ACHN (cell line): ENCODE data around the gene ABCA7.

Experiments used
- DNase-seq: peaks from one replicate; pipeline ENCODE4 v3.0.0-alpha.2; 2015
- in situ Hi-C: cut with HindIII; loops from 2 replicates; pipeline ENCODE4 v1.10.0; 2017; ENCODE audit warnings: low sequenced_read_pairs, low pct_ligation_motif_present, low pct_unique_long_range_greater_than_20kb

The ABCA7 gene

DNA sequence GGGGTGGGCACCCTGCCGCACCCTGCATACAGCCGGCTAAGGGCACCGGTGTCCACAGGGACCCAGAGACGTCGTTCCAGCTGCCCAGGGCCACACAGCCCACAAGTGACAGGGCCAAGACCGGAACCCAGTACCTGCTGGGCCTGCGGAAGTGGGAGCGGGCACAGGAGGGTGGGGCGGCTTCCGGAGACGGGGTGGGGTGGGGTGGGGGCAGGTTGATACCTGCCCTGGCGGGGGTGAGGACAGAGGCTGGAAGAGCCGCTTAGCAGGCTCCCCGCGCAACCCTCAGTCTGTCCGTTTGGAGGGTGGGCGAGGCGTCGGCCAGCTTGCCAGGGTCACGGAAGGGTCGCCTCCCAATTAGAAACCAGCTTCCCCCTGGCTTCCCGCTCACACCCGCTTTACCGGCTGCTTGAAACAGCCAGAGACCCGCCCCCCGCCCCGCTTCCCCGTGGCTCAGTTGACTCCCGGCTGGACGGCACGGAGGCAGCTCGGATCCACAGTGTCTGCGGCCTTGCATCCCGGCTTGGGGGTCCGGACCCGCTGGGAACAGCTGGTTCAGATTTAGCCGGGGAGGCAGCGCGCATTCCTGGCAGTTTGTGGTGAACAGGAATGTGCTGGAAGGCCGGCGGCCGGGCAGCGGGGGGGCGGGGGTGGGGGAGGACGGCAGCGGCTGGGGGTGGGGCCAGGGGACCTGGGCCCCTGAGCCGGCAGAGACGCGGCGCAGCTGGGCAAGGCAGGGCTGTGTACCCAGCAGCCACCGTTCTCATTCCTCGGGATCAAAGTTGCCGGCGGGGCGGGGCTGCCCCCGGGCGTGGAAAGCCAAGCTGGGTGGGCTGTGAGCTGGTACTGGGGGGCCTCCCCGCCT is 11.6 kb upstream of the ABCA7 start:
- in situ Hi-C loops, result no loop called here

DNA sequence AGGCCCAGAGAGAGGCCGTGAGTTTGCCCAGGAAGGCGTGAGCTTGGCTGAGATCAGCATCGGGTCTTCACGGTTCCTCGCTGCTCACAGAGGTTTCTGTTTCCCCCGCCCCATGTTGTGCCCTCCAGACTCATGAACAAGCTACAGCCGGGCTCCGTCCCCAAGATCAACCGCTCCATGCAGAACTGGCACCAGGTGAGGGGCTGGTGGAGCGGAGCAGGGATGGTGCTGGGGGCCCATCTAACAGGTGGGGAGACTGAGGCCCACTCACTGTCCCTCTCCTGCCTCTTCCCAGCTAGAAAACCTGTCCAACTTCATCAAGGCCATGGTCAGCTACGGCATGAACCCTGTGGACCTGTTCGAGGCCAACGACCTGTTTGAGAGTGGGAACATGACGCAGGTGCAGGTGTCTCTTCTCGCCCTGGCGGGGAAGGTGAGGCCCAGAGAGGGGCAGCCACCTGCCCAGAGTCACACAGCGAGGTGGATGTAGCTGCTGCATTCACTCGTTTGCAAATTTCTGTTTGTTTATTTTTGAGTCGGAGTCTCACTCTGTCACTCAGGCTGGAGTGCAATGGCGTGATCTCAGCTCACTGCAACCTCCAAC is 7.5 kb upstream of the ABCA7 start:
- in situ Hi-C loops, result no loop called here
- DNase-seq, result no peak

More for the DNA sequence above, 11.6 kb upstream of the ABCA7 start:
- DNase-seq, result peak; percentile 84

DNA sequence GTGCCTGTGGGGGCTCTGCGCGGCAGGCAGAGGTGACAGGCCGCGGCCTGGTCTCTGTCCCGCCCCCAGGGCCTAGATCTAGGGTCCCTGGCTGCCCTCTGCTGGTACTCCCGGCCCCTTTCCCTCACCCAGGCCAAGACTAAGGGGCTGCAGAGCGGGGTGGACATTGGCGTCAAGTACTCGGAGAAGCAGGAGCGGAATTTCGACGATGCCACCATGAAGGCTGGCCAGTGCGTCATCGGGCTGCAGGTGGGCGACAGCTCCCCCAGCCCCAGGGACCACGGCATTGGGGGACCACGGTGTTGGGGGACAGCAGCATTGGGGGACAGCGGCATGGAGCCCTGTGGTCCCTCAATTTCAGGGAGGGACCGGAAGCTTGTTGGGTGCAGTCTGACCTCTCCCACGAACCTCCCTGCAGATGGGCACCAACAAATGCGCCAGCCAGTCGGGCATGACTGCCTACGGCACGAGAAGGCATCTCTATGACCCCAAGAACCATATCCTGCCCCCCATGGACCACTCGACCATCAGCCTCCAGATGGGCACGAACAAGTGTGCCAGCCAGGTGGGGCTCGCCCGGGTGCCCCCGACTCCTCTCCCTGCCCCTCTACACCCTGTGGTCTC is 3.8 kb upstream of the ABCA7 start:
- in situ Hi-C loops, result no loop called here
- no peak for DNase-seq

DNA sequence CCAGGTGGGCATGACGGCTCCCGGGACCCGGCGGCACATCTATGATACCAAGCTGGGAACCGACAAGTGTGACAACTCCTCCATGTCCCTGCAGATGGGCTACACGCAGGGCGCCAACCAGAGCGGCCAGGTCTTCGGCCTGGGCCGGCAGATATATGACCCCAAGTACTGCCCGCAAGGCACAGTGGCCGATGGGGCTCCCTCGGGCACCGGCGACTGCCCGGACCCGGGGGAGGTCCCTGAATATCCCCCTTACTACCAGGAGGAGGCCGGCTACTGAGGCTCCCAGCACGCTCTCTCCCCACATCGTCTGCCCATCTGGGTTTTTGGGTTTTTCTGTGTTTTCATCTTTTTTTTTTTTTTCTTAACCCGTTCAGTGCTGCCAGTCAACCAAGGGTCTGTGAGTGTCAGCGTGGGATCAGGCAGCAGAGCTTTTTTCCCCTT is 2.3 kb upstream of the ABCA7 start:
- in situ Hi-C loops, result no loop called here
- no peak for DNase-seq

DNA sequence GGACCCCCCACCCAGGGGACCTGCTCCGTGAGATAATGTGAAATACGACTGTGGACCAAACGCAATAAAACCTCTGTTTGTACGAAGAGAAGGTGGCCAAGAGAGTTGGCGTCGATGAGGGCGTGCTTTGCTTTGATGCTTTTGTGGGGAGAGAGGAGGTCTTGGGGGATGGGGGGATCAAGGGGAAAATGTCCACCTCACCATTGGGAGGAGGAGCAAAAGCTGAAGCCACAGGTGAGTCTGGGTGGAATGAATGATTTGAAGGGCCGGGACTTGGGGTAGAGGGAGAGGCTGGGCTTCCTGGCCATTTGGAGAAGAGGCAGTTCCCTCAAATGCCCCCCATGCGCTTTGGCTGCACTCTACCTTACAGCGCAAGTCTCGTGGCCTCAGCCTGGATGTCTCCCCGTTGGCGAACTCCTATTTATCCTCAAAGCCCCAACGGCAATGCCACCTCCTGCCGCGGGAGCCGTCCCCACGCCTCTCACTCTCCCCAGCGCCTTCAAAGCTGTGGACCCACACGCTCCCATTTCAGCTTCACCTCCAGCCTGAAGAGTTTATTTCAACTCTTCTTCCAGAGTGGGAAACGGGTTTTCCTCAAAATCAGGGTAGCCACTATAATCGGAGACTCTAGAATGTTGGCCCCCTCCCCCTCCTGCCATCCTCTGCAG is 795 bp upstream of the ABCA7 start:
- in situ Hi-C loops, result no loop called here
- no peak for DNase-seq

DNA sequence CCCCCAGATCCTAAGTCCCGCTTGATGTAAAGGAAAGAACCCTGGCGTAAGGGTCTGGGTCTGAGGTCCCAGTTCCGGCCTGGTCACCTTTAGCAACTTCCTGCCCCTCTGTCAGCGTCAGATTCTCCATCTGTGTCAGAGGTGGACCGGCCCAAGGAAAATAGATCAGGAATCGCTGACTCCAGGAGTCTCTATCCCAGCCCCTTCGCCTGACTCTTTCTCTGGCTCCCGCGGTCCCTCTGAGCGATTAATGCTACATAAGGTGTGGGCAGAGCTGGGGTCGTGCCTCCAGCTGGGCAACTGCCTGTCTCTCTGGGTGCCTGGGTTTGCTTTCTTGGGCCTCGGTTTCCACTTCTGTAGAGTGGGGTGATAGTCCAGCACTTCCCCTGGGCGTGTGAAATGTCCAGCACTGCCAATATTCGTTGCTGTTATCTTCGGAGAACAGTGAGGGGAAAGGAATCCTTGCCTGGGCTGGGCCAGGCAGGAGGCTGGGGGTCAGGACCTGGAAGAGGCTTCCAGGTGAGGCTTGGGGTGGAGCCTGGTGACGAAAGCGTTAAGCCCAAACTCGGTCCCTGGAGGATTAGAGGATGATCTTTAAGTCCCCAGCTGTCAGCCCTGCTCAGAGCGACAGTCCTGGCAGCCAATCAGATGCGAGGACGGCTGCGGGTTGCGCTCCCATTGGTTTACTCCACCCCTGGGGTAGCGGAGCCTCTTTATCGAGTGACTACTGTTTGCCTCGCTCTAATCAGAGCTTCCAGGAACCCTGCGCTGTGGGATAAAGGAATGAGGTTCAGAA is 767 bp downstream of the ABCA7 start:
- in situ Hi-C loops, result no loop called here
- DNase-seq, result peak; percentile 76

DNA sequence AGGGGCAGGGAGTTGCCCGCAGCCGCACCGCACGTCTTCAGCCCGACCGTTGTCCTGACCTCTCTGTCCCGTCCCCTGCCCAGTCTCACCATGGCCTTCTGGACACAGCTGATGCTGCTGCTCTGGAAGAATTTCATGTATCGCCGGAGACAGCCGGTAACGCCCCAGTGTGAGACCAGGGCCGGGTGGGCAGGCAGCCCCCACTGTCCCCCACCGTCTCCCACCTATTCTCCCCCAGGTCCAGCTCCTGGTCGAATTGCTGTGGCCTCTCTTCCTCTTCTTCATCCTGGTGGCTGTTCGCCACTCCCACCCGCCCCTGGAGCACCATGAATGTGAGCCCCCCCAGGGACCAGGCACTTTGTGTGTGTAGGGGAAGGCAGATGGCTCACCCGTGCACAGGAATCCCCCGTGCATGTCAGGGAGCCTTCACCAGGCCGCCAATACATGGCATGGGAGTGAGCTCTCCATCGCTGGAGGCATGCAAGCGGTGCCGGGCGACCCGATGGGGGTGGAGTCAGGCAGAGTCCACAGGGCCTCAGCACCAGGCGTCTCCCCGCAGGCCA is 1.4 kb downstream of the ABCA7 start:
- in situ Hi-C loops, result no loop called here
- DNase-seq, result no peak

DNA sequence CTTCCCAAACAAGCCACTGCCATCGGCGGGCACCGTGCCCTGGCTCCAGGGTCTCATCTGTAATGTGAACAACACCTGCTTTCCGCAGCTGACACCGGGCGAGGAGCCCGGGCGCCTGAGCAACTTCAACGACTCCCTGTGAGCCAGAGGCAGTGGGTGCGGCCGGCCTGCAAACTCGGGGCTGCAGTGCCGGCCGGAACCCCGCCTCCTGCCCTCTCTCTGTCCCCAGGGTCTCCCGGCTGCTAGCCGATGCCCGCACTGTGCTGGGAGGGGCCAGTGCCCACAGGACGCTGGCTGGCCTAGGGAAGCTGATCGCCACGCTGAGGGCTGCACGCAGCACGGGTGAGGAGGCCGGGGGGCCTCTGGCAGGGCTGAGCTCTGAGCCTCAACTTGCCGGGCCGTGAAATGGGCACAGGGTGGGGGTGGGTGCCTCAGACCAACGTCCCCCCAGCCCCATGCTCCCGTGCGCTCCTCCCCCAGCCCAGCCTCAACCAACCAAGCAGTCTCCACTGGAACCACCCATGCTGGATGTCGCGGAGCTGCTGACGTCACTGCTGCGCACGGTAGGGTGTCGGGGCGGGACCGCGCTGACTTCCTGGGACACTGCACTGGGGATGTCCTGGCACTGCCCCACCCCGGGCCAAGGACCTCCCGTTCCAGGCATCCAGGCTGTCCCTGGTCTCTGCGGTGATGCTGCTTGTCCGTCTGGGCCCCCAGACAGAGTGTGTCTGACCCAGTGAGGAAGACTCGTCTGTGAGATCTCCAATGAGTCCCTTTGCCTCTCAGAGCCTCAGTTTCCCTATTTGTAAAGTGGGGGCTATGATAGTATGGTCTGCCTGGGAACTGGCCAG is 2.2 kb downstream of the ABCA7 start:
- no peak for DNase-seq
- in situ Hi-C loops, result no loop called here

DNA sequence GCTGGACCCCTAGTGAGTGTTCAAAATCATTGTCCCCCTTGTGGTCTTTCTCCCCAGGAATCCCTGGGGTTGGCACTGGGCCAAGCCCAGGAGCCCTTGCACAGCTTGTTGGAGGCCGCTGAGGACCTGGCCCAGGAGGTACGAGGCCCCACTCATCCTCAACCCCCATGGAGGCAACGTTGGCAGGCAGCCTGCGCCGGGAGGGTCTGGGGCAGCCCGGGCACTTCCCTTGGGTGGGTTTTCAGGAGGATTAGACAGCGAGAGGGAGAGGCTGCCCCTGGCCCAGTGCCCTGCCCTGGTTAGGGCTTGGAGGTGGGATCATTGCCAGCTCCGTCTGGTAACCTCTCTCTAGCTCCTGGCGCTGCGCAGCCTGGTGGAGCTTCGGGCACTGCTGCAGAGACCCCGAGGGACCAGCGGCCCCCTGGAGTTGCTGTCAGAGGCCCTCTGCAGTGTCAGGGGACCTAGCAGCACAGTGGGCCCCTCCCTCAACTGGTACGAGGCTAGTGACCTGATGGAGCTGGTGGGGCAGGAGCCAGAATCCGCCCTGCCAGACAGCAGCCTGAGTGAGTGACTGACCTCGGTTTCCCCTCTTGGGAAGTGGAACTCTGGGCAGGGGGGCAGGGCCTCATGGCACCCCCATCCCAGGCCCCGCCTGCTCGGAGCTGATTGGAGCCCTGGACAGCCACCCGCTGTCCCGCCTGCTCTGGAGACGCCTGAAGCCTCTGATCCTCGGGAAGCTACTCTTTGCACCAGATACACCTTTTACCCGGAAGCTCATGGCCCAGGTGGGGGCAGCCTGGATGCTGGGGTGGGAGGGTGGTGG is 3.0 kb downstream of the ABCA7 start:
- DNase-seq, result no peak
- in situ Hi-C loops, result no loop called here

DNA sequence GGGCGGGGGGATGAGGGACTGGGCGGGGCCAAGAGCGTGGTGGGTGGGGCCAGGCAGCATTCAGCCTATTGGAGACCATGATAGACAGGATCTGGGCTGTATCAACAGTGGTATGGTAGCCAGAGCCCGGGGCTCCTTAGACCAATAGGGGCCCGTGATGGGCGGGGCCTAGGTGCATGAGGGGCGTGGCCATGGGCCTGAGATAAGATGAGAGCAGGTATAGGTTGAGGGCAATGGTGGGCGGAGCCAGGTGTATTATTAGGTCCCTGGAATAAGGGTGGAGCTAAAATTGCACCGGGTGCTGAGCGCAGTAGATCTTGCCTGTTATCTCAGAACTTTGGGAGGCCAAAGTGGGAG is 5.3 kb downstream of the ABCA7 start:
- peak; percentile 55 for DNase-seq
- in situ Hi-C loops, result no loop called here

DNA sequence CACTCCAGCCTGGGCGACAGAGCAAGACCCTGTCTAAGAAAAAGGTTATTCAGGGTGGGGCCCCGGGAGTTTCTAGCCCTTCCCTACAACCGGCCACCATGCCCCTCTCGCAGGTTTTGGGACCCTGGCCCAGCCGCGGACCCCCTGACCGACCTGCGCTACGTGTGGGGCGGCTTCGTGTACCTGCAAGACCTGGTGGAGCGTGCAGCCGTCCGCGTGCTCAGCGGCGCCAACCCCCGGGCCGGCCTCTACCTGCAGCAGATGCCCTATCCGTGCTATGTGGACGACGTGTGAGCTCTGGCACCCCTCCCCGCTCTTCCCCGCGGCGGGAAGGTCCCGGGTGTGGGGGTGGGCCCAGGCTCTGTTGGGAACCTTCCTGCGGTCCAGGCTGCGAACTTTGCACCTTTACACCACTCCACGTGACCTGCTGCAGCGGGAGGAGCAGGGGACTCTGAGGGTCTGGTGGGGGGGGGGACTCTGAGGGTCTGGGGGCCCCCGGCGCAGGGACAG is 6.3 kb downstream of the ABCA7 start:
- in situ Hi-C loops, result no loop called here
- no peak for DNase-seq

DNA sequence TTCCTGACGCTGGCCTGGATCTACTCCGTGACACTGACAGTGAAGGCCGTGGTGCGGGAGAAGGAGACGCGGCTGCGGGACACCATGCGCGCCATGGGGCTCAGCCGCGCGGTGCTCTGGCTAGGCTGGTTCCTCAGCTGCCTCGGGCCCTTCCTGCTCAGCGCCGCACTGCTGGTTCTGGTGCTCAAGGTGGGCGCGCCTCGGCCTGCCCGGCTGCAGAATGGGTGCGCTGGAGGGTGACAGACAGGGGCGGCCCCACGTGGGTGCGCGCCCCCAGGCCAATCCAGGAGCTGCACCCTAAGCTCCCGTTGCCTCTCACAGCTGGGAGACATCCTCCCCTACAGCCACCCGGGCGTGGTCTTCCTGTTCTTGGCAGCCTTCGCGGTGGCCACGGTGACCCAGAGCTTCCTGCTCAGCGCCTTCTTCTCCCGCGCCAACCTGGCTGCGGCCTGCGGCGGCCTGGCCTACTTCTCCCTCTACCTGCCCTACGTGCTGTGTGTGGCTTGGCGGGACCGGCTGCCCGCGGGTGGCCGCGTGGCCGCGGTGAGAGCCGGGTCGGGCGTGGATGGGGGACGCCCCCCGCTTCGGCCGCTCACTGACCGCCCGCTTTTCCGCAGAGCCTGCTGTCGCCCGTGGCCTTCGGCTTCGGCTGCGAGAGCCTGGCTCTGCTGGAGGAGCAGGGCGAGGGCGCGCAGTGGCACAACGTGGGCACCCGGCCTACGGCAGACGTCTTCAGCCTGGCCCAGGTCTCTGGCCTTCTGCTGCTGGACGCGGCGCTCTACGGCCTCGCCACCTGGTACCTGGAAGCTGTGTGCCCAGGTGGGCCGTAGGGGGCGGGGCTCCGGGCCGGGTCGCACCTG is 7.2 kb downstream of the ABCA7 start:
- DNase-seq, result no peak
- in situ Hi-C loops, result no loop called here

DNA sequence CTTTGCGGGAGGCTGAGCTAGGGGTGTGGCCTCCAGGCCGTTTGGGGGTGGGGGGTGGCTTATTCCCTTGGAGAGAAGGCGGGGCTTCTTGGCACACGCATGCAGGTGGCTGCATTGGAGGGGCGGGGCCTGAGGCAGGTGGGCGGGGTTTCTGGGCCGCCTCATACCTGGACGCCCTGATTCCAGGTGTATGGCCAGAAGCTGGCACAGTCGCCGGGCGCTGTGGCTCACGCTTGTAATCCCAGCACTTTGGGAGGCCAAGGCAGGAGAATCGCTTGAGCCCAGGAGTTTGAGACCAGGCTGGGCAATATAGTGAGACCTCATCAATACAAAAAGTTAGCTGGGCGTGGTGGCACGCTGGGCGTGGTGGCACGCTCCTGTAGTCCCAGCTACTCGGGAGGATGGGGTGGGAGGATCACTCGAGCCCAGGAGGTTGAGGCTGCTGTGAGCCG is 7.8 kb downstream of the ABCA7 start:
- DNase-seq, result no peak
- in situ Hi-C loops, result no loop called here

DNA sequence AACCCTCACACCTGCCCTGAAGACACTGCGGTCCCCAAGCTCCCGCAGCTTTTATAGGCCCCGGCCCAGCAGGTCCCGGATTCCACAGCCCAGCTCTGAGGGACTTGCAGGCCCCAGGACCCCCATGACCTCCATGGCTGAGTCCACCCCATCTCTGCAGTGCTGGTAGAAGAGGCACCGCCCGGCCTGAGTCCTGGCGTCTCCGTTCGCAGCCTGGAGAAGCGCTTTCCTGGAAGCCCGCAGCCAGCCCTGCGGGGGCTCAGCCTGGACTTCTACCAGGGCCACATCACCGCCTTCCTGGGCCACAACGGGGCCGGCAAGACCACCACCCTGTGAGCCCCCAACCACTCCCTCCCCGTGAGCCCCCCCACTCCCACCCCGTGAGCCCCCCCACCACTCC is 9.2 kb downstream of the ABCA7 start:
- no peak for DNase-seq
- in situ Hi-C loops, result no loop called here

DNA sequence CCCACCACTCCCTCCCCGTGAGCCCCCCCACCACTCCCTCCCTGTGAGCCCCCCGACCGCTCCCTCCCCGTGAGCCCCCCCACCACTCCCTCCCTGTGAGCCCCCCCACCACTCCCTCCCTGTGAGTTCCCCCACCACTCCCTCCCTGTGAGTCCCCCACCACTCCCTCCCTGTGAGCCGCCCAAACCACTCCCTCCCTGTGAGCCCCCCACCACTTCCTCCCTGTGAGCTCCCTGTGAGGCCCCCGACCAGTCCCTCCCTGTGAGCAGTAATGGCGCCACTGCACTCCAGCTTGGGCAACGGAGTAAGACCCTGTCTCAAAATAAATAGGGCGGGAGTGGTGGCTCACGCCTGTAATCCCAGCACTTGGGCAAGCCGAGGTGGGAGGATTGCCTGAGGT is 9.9 kb downstream of the ABCA7 start:
- no peak for DNase-seq

More for the DNA sequence above, 9.9 kb downstream of the ABCA7 start:
- in situ Hi-C loops, result no loop called here
